GM18951 (cell line): Measurements from ENCODE around the gene MBD1.
A peak's percentile ranks its signal among the peaks of the same experiment; 100 is the strongest.
"Not testable (repeated sequence)": the region's sequence is repeated elsewhere in the genome, so short reads cannot be mapped to it uniquely, and the experiment has no call there.

Experiments
- POLR2A ChIP-seq: IDR thresholded peaks from 4 replicates; pipeline ENCODE4 v1.6.1; 2011; ENCODE audit warnings: mild to moderate bottlenecking; ENCODE audit not compliant: insufficient read length, insufficient read depth; ENCODE audit errors: extremely low read depth
- in situ Hi-C: fragments of 300-500 bp; cut with MboI; formaldehyde crosslinking; loops from one replicate; pipeline ENCODE4 v1.12.0; 2022; ENCODE audit warnings: low sequenced_read_pairs, mixed read lengths, inconsistent platforms; ENCODE audit not compliant: unreplicated experiment

Gene MBD1

DNA sequence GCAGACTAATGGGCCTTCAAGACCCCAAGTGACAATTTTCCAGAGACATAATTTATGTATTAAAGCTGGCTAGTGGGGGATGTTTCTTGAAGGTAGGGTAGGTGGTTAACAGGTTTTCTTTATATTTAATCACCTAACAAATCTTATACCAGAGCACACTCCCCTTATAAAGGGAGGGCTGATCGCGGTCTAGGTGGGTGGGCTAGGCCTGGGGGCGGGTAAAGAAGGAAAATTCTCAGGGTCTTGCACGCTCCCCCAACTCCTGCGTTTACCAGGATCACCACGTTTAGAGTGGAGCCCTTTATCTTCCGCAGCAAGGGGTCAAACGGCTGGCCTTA lies 26.0 kb upstream of the MBD1 start:
- TF ChIP-seq POLR2A: no peak
- in situ Hi-C loops: loop anchor here (10.0 kb wide), 1 partner anchor 47 kb away; no protein-coding TSS in a partner anchor

DNA sequence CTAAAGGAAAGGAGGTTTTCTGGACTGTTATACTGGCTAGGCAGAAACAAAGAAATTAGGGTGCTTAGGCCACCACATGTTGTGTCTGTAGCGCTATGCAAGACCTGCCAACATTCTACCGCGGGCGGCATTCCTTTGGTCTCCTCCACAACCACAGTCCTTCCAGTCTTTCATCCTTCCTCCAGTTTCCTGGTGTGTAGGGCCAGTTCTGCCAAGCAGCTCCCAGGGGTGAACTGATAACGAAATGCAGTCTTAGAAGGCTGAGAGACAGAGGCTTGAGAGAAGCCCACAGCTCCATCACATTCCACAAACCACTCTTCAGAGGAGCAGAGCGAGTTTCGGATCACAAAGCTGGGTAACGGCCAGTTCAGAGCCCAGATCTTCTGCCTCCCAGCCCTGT lies 25.6 kb upstream of the MBD1 start:
- TF ChIP-seq POLR2A: no peak
- in situ Hi-C loops: loop anchor here (10.0 kb wide), 1 partner anchor 48 kb away; no protein-coding TSS in a partner anchor

DNA sequence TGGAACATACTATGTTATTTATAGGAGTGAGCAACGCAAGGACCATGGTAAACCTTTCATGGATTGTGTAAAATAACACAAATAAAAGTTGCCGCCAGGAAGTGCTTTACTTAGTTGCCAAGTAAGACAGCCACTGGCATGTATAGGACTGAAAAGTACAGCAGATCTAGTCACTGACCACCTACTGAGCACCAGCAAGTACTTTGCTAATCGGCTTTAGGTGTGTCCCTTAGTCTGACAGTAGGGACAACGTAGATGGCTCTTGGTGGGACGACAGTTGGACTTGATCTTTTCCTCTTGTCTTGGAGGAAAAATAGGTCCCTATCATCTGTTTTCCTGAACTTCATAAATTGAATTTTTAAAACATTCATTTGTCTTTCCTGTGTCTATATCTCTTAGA lies 19.8 kb upstream of the MBD1 start:
- TF ChIP-seq POLR2A: no peak
- in situ Hi-C loops: loop anchor here (10.0 kb wide), 1 partner anchor 54 kb away; no protein-coding TSS in a partner anchor

DNA sequence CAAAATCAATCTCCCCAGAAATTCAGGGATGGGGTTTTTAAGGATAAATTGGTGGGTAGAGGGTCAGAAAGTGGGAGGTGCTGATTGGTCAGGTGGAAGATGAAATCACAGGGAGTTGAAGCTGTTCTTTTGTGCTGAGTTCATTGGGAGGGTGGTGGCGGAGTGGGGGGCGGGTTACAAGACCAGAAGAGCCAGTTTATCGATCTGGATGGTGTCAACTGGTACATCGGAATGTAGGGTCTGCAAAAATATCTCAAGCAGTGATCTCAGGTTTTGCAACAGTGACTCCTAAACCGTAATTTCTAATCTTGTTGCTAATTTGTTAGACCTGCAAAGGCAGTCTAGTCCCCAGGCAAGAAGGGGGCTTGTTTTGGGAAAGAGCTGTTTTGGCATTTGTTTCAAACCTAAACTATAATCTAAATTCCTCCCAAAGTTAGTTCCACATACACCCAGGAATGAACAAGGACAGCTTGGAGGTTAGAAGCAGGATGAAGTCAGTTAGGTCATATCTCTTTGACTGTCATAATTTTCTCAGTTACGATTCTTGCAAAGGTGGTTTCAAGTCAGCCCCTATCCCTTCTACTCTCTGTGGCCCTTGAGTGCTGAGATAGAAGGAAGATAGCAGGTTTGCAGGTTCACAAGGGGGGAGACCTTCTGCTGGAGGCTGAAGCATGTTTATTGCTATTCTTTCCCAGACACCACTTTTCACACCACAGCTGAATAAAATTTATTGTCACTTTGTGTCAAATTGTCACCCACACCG lies 18.5 kb upstream of the MBD1 start:
- in situ Hi-C loops: loop anchor here (10.0 kb wide), 1 partner anchor 55 kb away; no protein-coding TSS in a partner anchor
- no peak for TF ChIP-seq POLR2A

DNA sequence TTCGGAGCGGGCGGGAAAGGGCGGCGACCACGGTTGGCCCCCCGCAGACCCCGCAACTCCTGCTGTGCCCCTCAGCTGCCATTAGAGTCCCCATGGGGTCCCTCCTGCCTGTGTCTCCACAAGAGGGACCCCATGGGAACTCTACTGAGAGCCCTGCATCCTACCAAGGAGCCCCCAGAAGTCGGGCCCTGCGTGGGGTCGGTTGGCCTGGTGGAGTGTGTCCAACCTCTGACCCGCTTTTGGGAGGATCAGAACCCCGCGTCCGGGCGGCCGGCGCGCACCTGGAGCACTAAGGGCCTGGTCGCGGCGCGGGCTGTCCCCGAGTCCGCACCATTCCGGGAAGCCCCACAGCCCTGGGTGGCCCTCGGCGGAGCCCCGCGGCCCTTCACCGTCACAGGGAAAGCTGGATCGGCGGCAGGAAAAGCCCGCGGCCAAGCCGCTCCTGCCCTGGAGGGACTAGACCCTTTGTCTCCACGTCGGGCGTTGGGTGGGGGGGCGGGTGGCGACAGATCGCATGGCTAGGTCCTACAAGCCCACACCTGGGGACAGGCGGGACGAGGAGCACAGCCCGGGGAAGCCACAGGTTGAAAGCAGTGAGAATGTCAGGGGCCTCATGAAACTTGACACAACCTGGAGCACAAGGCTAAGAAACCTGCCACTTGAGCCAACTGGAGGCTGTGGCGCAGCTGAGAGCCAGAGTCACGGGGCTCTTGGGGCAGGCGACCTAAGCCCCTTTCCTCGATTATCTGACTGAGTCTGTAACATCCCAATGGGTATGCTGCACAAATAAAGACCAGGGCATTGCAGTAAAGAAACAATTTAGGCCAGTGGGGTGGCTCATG lies 17.3 kb upstream of the MBD1 start:
- no peak for TF ChIP-seq POLR2A
- in situ Hi-C loops: no loop called here

DNA sequence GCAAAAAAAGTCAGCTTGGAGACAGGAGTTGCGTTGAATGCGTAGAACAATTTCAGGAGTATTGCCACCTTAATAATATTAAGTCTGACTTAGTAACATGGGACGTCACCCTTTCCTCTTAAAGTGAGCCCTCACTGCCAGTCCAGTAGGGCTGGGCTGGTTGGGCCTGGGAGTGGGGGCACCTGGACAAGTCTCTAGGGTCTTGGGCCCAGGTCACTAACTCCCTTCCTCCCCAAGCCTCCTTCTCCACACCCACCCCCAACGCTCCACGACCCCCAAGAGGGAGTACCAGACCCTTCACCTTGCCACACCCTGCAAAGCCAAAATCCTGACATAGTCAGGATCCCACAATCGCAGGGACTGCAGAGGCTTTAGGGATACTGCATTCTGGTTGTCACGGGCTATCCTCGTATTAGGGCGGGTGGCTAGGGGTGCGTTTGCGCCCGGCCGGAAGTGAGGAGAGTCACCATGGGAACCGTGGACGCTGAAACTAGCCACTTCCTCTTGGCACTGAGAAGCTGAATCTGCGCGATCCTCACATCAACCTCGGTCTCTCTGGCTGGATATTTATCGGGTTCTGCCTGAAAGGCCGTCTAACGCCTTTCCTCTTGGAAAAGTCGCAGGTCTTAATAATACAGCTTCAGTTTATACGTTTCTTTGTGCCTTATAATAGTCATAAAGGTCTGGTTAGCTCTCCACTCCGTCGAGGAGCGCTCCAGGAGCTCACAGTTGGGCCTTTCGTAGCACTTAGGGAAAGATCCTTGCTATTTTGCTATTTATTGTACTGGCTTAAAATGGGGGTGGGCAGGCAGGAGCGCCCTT lies 16.5 kb upstream of the MBD1 start:
- in situ Hi-C loops: no loop called here
- TF ChIP-seq POLR2A: no peak

DNA sequence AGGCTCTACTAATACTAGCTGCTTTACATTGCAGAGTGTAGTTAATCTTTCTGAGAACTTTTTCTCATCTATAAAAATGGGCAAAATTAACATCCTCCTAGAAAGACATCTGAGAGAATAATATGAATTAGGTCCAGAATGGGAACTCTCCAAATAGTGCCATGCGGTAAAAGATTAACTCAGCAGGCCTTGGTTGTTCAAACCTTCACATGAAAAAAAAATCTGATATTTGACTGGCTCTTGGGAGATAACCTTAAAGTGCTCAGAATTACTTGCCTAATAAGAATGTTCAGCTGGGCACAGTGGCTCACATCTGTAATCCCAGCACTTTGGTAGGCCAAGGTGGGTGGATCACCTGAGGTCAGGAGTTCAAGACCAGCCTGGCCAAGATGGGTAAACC lies 11.7 kb upstream of the MBD1 start:
- in situ Hi-C loops: no loop called here
- TF ChIP-seq POLR2A: no peak

DNA sequence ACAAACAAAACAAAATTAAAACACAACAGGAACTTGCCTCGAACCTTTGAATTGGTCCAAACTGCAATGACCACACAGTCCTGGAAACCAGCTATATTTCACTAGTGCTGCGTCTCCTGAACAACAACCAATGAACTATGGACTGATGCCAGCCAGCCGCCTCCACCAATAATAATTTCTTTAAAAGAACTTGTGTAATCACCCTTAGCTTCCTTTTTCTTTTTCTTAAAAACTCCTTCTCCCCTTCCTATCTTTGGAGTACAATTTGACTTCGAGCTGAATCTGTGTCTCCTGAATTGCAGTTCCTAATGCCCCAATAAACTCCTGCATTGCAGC lies 7.8 kb upstream of the MBD1 start:
- in situ Hi-C loops: no loop called here
- no peak for TF ChIP-seq POLR2A

DNA sequence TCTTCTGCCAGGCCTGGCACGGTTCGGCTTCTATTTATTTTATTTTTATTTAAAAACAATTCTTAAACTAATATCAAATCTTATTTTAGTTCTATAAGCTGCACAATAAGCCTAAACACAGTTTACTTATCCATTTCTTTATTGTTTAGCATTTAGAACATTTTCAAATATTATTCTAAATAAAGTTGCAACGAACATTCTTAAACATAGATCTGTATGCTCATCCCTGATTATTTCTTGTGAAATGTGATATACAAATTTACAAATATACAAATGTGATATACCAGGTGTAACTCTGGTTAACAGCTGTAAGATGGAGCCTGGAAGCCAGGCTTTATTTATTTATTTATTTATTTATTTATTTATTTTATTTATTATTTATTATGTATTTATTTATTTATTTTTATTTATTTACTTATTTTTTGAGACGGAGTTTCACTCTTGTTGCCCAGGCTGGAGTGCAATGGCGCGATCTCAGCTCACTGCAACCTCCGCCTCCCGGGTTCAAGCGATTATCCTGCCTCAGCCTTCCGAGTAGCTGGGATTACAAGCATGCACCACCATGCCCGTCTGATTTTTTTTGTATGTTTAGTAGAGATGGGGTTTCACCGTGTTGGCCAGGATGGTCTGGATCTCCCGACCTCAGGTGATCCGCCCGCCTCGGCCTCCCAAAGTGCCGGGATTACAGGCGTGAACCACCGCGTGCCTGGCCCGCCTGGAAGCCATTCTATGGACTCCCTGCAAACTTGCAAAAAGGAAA lies 7.2 kb upstream of the MBD1 start:
- in situ Hi-C loops: not testable (repeated sequence)

DNA sequence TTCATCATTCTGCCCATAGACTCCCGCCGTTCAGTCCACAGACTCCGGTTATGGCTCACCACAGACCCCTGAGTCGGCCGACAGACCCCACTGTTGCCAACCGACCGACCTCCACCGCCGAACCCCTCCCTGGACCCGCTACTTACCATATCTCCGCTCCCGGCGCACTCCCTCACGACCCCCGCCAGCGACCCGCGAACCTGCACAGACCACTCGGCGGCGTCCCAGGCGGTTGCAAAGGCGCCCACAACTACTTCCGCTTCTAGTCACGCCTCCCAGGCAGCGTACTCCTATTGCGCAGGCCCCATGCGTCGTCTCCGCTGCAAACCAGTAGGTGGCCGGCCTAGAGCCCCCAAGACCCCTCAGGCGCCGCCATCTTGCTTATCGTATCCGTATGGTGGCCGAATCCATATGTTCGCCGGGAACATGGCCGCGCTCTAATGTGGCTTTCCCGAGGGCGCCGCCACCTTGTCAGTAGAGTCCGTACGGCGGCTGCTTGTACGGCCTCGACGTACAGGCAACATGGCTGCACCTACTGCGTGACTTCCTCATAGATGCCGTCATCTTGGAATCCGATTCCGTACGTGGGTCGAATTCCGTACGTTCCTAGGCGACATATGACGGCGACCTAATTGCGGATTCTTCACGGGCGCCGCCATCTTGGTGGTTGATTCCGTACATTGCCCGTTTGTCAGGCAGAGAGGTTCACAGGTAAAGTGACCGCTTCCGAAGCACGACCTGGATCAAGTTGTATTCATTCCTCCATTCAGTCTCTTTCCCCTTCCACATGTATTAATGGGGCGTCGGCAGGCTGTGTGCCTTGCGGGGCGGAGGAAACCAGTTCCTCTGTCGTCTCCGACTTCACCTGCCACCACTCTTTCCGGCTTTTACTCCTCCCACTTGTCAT lies 6.4 kb upstream of the MBD1 start, which contains the start of gene CXXC1:
Gene CXXC1, minus strand, starts transcription at position 252 of the 907 bp plus-strand sequence. Its CDS starts 103 bp downstream, at position 149.
- in situ Hi-C loops: no loop called here
- TF ChIP-seq POLR2A: peak; percentile 78

DNA sequence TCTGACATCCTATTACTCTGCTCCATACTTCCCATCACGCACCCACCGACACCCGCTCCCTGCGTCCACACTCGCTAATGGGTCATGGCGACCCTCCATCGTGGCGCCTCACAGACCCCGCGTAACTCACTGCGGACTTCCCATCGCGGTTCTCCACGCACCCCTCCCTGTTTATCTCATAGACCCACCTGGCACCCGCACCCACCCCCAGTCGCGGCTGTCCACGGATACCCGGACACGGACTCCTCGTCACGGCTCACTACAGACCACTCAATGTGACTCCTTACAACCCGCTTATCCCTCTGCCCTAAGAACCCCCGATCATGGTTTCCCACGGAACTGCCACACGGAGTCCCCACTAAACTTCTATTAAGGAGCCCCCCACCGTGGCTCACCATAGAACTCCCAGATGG lies 5.7 kb upstream of the MBD1 start:
- in situ Hi-C loops: no loop called here
- no peak for TF ChIP-seq POLR2A
